B cell (primary cell): Measurements from ENCODE around the gene TSEN54. TPM values are rescaled to one million over a fixed set of nuclear protein-coding genes. Genes with fewer than 3 reads are reported as not detected.

Experiments
- ATAC-seq: fragments of 200-7000 bp; cut with Tn5 transposase; one replicate; pipeline ENCODE4 v1.10.0; 2021; ENCODE audit warnings: low read depth, mild to moderate bottlenecking, moderate number of reproducible peaks, moderate library complexity
- CTCF ChIA-PET: fragments of 350-600 bp; sonication (Branson Sonifier 250); formaldehyde crosslinking; loops from one replicate; lab custom pipeline; 2021; ENCODE audit warnings: antibody characterized with exemption, inconsistent platforms; lab: Charles Lee
- POLR2A ChIA-PET: fragments of 350-600 bp; sonication (Branson Sonifier 250); formaldehyde crosslinking; loops from one replicate; lab custom pipeline; 2021; ENCODE audit warnings: antibody characterized with exemption; lab: Charles Lee
- DNase-seq: peaks from one replicate; pipeline ENCODE4 v3.0.0; 2013
- H2AFZ ChIP-seq: 2 replicates; pipeline ENCODE4 v1.6.1; 2012; ENCODE audit warnings: mild to moderate bottlenecking, low read depth, low read length; ENCODE audit not compliant: insufficient read depth, poor library complexity, severe bottlenecking
- H3K27ac ChIP-seq, 2 donors: 1 replicate in 1 of 2; 2 replicates in 1 of 2; pipeline ENCODE4 v1.5.1; 2012 to 2013; ENCODE audit warnings: low read length in 2 of 2, mild to moderate bottlenecking in 2 of 2, moderate library complexity in 1 of 2
- H3K27me3 ChIP-seq, 4 experiments: fragments of 200-600 bp in 1 of 4; sonication (generic) in 1 of 4; replicated peaks in 1 of 4; 1 replicate in 2 of 4; 2 replicates in 2 of 4; pipeline versions ENCODE4 v1.6.1 to v1.7.0; 2013 to 2016; ENCODE audit warnings: low read length in 3 of 4, mild to moderate bottlenecking in 2 of 4, mixed read lengths in 1 of 4, moderate library complexity in 1 of 4; ENCODE audit not compliant: insufficient read depth in 4 of 4, control insufficient read depth in 3 of 4; ENCODE audit errors: control extremely low read depth in 1 of 4
- H3K36me3 ChIP-seq, 2 experiments: replicated peaks in 1 of 2; 1 replicate in 1 of 2; 2 replicates in 1 of 2; pipeline versions ENCODE4 v1.6.1 to v1.7.1; 2013; ENCODE audit warnings: low read length in 1 of 2; ENCODE audit not compliant: insufficient read depth in 2 of 2, control insufficient read depth in 1 of 2; ENCODE audit errors: control extremely low read depth in 1 of 2, extremely low read depth in 1 of 2
- H3K4me1 ChIP-seq, 2 donors: fragments of 200-600 bp in 1 of 2; sonication (generic) in 1 of 2; 1 replicate in 1 of 2; 2 replicates in 1 of 2; pipeline versions ENCODE4 v1.5.1 to v1.6.1; 2013 to 2017; ENCODE audit warnings: low read length in 2 of 2; ENCODE audit not compliant: control insufficient read depth in 2 of 2, insufficient read depth in 2 of 2
- H3K4me2 ChIP-seq: replicated peaks from 2 replicates; pipeline ENCODE3; 2012; ENCODE audit warnings: mild to moderate bottlenecking, low read depth, low read length; ENCODE audit not compliant: poor library complexity, severe bottlenecking
- H3K4me3 ChIP-seq, 5 experiments: fragments of 200-600 bp in 1 of 5; sonication (generic) in 1 of 5; 1 replicate in 3 of 5; 2 replicates in 2 of 5; pipeline versions ENCODE4 v1.5.1 to v1.7.0; 2011 to 2016; ENCODE audit warnings: low read length in 4 of 5, mild to moderate bottlenecking in 4 of 5, low read depth in 2 of 5, control low read depth in 1 of 5, moderate library complexity in 1 of 5; ENCODE audit not compliant: insufficient read depth in 1 of 5; ENCODE audit errors: control extremely low read depth in 1 of 5, extremely low read depth in 1 of 5
- H3K79me2 ChIP-seq: fragments of 200-600 bp; sonication (generic); one replicate; pipeline ENCODE4 v1.6.0; 2016; ENCODE audit warnings: low read length; ENCODE audit not compliant: control insufficient read depth, insufficient read depth
- H3K9ac ChIP-seq: fragments of 200-600 bp; sonication (generic); 2 replicates; pipeline ENCODE4 v1.6.1; 2017; ENCODE audit warnings: mild to moderate bottlenecking, low read length, moderate library complexity
- H3K9me3 ChIP-seq, 3 donors: one replicate each; pipeline versions ENCODE4 v1.6.1 to v1.7.1; 2013; ENCODE audit warnings: low read length in 2 of 3; ENCODE audit not compliant: control insufficient read depth in 2 of 3, insufficient read depth in 1 of 3; ENCODE audit errors: control extremely low read depth in 1 of 3
- H4K20me1 ChIP-seq: 2 replicates; pipeline ENCODE4 v1.6.0; 2012; ENCODE audit warnings: mild to moderate bottlenecking, low read length; ENCODE audit not compliant: insufficient read depth, control insufficient read depth, poor library complexity, severe bottlenecking
- H3K27ac Mint-ChIP-seq: one replicate; pipeline ENCODE4 v1.8.0; 2021; ENCODE audit warnings: mixed read lengths
- H3K27me3 Mint-ChIP-seq: one replicate; pipeline ENCODE4 v1.8.0; 2021; ENCODE audit warnings: mixed read lengths
- H3K4me1 Mint-ChIP-seq: one replicate; pipeline ENCODE4 v1.8.0; 2021; ENCODE audit warnings: mixed read lengths
- H3K4me3 Mint-ChIP-seq: one replicate; pipeline ENCODE4 v1.8.0; 2021; ENCODE audit warnings: mixed read lengths
- H3K9me3 Mint-ChIP-seq: one replicate; pipeline ENCODE4 v1.8.0; 2022; ENCODE audit warnings: mixed read lengths; ENCODE audit not compliant: insufficient read depth
- EZH2 ChIP-seq: IDR thresholded peaks from 2 replicates; pipeline ENCODE4 v1.6.1; 2012; ENCODE audit warnings: borderline replicate concordance, low read depth, mild to moderate bottlenecking, moderate library complexity, low read length; ENCODE audit not compliant: insufficient read depth, poor library complexity, severe bottlenecking
- WGBS: methylation state at CpG from one replicate; pipeline ENCODE4 v1.1.5; 2013; ENCODE audit warnings: missing lambda C conversion rate; ENCODE audit not compliant: insufficient coverage; 5-methylcytosine and 5-hydroxymethylcytosine counted together
- intact Hi-C: fragments of 100-400 bp; cut with micrococcal nuclease; formaldehyde crosslinking; loops from one replicate; pipeline ENCODE4 v1.10.0; 2022
- polyA plus RNA-seq: library from polyadenylated mRNA; depleted of rRNA; stranded (reverse); fragments of >200 nt; gene quantifications from 2 replicates; pipeline ENCODE4 v1.2.3, GENCODE V29; 2012
- total RNA-seq, 2 donors: library from RNA; stranded (reverse); fragments of 120-200 nt in 1 of 2; gene quantifications; 1 replicate in 1 of 2; 2 replicates in 1 of 2; pipeline versions ENCODE4 v1.2.3 to v1.2.4, GENCODE V29; 2013 to 2022
- TF ChIP-seq, protein P1 (sequence below): fragments of 200-600 bp; IDR thresholded peaks from one replicate; pipeline ENCODE4 v1.8.0; 2022; ENCODE audit warnings: antibody characterized with exemption, mild to moderate bottlenecking

Gene TSEN54
- total and polyA plus RNA-seq, 2 donors (not counting 1 experiment from before 2014, with no cell fraction given) = 33.0 to 45.9 TPM

DNA sequence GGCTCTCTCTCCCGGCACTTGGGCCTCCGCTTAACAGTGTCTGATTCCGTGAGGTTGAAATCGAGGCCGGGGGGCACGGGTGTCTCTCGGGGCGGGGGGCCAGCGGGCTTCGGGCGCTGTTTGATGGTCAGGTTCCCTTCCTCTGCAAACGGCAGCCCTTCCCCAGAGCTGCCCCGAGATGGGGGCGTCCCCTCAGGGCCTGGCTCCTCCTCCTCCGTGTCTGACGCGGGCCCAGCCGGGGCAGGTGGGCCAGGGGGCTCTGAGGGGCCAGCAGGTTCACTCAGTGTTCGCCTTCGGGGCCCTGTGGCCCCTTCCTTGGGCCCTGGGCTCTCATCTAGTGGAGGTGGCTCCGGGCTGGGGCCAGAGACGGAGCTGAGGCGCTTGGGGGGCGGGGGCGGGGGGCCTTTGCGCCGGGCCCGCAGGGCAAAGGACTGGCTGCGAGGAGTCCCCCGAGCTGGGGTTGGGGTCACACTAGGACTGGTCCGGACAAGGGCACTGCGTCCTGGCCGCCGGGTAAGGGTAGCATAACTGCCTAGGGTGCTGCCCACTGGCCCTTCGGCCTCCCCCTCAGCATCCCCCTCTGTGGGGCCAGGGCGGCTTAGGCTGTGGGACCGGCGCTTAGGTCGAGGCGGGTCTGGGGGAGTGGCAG is 14.1 kb upstream of the TSEN54 start:
- WGBS = 95% methylated on average over 34 of the region's 40 CpGs
- no peak for TF ChIP-seq EZH2
- TF ChIP-seq, protein P1, sequence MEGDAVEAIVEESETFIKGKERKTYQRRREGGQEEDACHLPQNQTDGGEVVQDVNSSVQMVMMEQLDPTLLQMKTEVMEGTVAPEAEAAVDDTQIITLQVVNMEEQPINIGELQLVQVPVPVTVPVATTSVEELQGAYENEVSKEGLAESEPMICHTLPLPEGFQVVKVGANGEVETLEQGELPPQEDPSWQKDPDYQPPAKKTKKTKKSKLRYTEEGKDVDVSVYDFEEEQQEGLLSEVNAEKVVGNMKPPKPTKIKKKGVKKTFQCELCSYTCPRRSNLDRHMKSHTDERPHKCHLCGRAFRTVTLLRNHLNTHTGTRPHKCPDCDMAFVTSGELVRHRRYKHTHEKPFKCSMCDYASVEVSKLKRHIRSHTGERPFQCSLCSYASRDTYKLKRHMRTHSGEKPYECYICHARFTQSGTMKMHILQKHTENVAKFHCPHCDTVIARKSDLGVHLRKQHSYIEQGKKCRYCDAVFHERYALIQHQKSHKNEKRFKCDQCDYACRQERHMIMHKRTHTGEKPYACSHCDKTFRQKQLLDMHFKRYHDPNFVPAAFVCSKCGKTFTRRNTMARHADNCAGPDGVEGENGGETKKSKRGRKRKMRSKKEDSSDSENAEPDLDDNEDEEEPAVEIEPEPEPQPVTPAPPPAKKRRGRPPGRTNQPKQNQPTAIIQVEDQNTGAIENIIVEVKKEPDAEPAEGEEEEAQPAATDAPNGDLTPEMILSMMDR = no peak
- Mint-ChIP-seq H3K9me3 (no peaks in the 10 kb centered on the region), H3K27me3 (no peaks in the 10 kb centered on the region), H3K4me1 (no peaks in the 10 kb centered on the region), H3K27ac (no peak overlapping the region), H3K4me3 (no peak overlapping the region)
- H3K4me2 ChIP-seq = no peak overlapping the region
- POLR2A ChIA-PET = no interaction called here
- DNase-seq = no peak
- no peaks in the 10 kb centered on the region for H3K79me2 ChIP-seq
- ATAC-seq = no peak
- intact Hi-C loops = no loop called here
- no peak overlapping the region for H3K4me3 ChIP-seq
- CTCF ChIA-PET = interaction anchor here (1.1 to 2.7 kb wide), 3 partner anchors 10 to 245 kb away, joined by 3 to 10 read pairs (median 6); partner anchors contain the start of gene TSEN54
- H3K27me3 ChIP-seq = no peaks in the 10 kb centered on the region
- no peaks in the 10 kb centered on the region for H3K9me3 ChIP-seq
- no peaks in the 10 kb centered on the region for H4K20me1 ChIP-seq
- peaks cover 0 to 15% of the 10 kb centered on the region in 2 experiments for H3K36me3 ChIP-seq
- peaks cover 0 to 7% of the 10 kb centered on the region in 2 donors for H3K4me1 ChIP-seq
- H3K9ac ChIP-seq = no peak overlapping the region
- H2AFZ ChIP-seq = no peak overlapping the region
- no peak overlapping the region for H3K27ac ChIP-seq

DNA sequence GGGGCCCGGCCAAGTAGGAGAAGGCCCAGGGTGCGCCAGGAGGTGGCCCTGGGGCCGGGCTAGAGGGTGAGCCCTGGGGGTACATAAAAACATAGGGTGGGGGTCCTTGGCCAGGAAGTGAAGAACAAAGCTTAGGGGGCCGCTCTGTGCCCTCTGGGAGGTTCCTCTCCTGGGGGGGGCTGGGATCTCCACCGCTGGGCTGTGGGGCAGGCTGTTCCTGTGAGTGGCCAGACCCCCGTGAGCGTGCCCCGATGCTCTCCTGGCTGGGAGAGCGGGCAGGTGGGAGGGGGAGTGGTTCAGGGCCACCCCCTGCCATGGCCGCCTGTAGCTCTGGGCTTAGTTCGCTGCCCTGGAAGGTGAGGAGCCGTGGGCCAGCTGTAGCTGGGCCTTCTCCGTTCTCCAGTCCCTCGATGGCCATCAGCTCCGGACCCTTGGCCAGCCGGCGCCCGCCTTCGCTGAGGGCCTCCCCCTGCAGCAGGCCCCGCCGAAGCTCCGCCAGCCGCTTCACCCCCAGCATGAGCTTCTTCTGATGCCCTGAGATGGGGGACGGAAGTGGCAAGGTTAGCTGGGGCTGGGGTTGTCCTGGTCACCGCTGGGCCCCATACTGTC is 13.5 kb upstream of the TSEN54 start:
- H3K4me2 ChIP-seq = no peak overlapping the region
- intact Hi-C loops = no loop called here
- WGBS = 94% methylated on average over 24 of the region's 25 CpGs
- H3K9me3 Mint-ChIP-seq = no peaks in the 10 kb centered on the region
- H4K20me1 ChIP-seq = no peaks in the 10 kb centered on the region
- ChIA-PET POLR2A (no interaction called here), CTCF (interaction anchor here (1.1 to 2.7 kb wide), 7 partner anchors 11 to 244 kb away, joined by 3 to 10 read pairs (median 4); partner anchors contain the start of genes LLGL2, TMEM94 and TSEN54)
- H3K4me1 Mint-ChIP-seq = no peaks in the 10 kb centered on the region
- no peak overlapping the region for H2AFZ ChIP-seq
- DNase-seq (no peak), ATAC-seq (no peak)
- TF ChIP-seq, protein P1 = no peak
- no peak for TF ChIP-seq EZH2
- no peaks in the 10 kb centered on the region for H3K27me3 ChIP-seq
- no peak overlapping the region for H3K9ac ChIP-seq
- H3K4me1 ChIP-seq = peaks cover 0 to 7% of the 10 kb centered on the region in 2 donors
- H3K36me3 ChIP-seq = peaks cover 0 to 11% of the 10 kb centered on the region in 2 experiments
- no peaks in the 10 kb centered on the region for H3K9me3 ChIP-seq
- no peak overlapping the region for H3K4me3 Mint-ChIP-seq
- H3K27ac Mint-ChIP-seq = no peak overlapping the region
- no peak overlapping the region for H3K4me3 ChIP-seq
- no peaks in the 10 kb centered on the region for H3K27me3 Mint-ChIP-seq
- no peak overlapping the region for H3K27ac ChIP-seq
- no peaks in the 10 kb centered on the region for H3K79me2 ChIP-seq
